SIG-M5 treated with dmso at 0.1 percent for 504 hours (cell line): ENCODE data around the gene AFDN.

ENCODE experiments used
- DNase-seq: peaks from one replicate; lab custom pipeline; 2025; ENCODE audit not compliant: unreplicated experiment; lab: John Stamatoyannopoulos, UW

The AFDN gene

DNA sequence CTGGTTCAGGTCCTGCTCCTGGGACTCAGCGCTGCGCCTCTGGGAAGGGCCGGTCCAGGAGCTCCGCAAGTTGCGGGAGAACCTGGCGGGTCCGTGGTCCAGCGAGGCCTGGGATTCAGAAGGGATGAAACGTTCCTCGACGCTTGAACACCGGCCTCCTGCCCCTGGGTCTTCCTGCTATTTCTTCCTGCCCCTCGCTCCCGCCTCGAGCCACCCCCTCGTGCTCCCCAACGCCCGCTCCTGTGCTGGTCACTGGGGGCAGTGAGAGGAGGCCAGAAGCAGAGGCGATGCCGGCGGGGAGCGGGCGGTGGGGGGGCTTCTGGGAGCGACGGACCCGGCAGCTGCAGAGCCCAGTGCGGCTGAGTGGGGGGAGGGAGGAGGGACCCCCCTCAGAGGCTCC is 150.0 kb downstream of the AFDN start:
- no peak for DNase-seq

DNA sequence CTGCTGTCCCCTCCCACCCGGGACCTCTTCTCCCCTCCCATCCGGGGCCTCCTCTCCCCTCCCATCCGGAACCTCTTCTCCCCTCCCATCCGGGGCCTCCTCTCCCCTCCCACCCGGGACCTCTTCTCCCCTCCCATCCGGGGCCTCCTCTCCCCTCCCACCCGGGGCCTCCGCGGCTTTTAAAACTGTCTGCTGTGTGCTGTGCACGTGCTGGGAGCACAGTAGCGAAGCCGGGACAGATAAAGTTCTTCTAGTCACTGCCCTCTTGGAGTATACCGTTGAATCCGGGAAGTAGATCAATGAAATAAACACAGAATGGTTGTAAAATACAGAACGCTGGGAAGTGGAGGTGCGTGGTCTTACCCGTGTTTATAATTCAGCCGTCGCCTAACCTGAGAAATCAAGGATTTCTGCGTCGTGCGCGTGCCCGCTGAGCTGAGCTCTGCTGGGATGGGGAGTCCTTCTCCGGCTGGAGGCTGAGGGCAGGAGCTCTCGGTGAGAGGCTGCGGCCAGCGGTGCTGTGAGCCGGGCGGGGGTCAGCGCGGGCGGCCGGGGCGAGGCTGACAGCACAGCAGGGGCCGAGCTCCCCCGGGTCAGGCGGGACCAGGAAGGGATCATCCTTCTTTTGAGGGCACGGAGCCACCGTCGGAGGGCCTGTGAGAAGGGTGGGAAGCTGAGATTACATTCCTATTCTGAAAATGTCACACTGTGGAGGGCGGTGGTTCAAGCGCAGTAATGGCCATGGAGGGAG is 151.2 kb downstream of the AFDN start:
- no peak for DNase-seq

DNA sequence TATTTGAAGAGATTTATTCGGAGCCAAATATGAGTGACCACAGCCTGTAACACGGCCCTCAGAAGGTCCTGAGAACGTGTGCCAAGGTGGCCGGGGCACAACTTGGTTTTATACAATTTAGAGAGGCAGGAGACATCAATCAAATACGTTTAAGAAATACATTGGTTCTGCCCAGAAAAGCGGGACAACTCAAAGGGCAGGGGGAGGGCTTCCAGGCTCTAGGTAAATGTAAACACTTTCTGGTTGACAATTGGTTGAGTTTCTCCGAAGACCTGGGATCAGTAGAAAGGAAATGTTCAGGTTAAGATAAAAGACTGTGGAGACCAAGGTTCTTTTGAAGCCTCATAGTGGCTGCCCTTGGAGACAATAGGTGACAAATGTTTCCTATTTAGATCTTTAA is 151.9 kb downstream of the AFDN start:
- DNase-seq = no peak

DNA sequence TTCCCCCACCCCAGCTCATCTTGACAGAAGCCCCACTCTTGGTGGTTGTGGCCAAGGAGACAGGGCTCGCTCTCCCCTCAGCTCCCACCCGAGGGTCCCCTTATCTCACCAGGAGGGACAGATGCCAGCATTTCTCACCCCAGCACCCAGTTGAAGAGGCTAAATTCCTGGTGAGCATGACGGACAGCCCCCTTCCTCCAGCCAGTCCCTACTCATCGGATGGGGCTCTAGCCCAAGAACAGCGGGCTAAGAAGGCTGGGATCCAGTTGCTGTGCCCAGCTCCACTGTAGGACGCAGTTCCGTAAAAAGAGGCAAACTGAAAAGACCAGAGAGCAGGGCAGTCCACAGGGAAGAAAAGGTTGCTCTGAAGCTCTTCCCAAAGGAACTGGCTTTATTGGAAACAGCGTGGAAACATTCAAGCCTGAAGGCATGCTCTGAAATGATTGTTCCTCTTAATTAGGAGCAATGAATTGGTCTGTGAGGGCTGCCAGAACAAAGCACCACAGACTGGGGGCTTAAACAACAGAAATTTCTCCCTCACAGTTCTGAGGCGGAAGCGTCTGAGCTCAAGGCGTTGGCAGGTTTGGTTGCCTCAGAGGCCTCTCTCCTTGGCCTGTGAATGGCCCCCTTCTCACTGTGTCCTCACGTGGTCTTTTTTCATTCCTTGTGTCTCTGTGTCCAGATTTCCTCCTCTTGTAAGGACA is 152.9 kb downstream of the AFDN start:
- no peak for DNase-seq

GRCh38 chr6:167980911-167981580 is 154.3 kb downstream of the AFDN start:
- no peak for DNase-seq

DNA sequence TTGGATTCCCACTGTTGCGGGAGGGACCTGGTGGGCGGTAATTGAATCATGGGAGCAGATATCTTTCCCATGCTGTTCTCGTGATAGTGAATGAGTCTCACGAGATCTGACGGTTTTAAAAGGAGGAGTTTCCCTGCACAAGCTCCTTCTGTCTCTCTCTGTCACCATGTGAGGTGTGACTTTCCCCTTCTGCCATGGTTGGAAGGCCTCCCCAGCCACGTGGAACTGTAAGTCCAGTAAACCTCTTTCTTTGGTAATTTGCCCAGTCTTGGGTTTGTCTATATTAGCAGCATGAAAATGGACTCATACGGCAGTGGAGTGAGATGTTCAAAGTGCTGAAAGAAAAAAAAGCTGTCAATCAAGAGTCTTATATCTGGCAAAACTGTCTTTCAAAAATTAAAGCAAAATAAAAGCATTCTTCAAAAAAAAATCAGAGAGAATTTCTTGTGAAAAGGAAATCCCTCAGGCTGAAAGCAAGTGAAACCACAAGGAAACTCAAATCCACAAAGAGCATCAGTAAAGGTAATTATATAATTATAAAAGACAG is 155.3 kb downstream of the AFDN start:
- no peak for DNase-seq

GRCh38 chr6:167984144-167984719 is 157.5 kb downstream of the AFDN start:
- DNase-seq = no peak

DNA sequence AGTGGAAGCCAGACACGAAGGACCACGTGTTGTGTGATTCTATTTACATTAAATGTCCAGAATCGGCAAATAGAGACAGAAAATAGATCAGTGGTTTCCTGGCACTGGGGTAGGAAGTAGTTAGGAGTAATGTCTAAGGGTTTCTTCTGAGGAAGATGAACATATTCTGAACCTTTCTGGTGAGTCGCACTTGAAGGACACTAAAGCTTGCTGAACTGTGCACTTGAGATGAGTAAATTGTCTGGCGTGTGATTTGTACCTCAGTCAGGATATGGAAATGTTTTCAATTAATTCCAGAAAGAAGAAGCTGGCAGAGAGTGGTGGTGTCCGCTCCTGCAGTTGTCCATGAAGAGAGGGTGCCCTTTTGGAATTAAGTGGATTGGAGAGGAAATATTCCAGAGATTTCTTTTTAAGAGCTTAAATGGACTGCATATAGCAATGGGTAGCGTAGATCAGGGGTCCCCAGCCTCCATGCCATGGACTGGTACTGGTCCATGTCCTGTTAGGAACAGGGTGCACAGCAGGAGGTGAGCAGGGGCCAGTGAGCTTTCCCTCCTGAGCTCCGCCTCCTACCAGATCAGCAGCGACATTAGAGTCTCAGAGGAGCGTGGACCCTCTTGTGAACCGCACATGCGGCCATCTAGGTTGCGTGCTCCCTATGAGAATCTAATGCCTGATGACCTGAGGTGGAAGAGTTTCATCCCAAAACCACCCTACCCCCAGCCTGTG is 158.3 kb downstream of the AFDN start:
- DNase-seq = no peak

DNA sequence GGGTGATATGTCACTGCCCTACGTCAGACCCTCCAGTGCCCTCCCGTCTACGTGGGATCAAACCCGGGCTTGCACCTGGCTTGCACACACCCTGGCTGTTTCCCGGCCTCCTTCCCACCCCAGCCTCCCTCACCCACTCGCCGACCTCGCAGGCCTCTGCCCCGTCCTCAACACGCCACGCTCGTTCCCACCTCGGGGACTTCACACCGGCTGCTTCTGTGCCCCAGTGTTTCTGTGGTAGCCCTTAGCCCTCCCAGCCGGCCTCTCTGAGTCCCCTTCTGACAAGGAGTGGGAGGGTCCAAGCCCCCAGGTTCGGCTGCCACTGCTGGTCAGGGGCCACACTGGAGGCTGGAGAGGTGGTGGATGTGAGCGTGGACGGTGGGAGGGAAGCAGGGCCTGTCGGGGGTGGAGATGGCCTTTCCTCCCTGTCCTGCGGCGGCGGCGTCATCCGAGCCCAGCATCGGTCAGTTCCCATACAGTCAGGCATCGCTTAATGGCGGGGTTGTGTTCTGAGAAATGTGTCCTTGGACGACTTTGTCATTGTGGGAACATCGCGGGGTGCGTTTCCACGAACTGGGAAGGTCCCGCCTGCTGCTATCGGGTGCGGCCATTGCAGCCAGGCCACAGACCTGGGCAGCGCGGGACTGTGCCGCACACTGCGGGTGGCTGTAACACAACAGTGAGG is 159.3 kb downstream of the AFDN start:
- DNase-seq = no peak

DNA sequence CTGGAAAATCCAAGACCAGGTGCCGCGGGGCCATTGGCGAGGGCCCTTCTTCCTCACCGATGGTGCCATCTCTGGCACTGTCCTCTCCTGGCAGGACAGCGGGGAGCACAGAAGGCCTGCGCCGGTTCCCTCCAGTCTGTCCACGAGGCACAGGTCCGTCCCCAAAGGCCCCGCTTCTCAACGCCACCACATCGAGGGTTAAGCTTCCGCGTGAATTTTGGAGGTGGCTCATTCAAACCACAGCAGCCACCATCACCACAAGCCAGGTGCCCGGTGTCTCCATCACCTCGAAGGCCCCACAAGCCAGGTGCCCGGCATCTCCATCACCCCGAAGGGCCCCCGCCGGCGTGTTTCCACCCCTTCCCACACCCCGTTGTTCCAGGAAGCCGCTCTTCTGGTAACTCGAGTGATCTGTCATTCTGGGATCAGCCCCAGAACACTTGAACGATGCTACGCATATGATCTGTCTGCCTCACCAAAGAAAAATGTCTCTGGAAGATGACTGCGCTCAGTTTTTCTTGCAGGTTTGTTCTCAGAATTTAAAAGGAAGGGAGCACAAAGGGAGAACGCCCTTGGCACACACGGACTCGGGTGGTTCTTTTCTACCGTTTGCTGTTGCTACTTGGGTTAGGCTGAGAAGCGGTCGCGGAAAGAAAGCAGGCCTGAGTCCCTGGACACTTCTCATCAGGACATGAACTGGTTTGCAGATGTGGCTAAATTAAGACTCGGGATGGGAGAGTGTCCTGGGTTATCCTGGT is 160.9 kb downstream of the AFDN start:
- DNase-seq = no peak

- no peak for DNase-seq
Observed at GRCh38 chr6:167988154-167988495, 161.4 kb downstream of the AFDN start.

- no peak for DNase-seq
Observed at GRCh38 chr6:167988945-167989841, 162.5 kb downstream of the AFDN start.

DNA sequence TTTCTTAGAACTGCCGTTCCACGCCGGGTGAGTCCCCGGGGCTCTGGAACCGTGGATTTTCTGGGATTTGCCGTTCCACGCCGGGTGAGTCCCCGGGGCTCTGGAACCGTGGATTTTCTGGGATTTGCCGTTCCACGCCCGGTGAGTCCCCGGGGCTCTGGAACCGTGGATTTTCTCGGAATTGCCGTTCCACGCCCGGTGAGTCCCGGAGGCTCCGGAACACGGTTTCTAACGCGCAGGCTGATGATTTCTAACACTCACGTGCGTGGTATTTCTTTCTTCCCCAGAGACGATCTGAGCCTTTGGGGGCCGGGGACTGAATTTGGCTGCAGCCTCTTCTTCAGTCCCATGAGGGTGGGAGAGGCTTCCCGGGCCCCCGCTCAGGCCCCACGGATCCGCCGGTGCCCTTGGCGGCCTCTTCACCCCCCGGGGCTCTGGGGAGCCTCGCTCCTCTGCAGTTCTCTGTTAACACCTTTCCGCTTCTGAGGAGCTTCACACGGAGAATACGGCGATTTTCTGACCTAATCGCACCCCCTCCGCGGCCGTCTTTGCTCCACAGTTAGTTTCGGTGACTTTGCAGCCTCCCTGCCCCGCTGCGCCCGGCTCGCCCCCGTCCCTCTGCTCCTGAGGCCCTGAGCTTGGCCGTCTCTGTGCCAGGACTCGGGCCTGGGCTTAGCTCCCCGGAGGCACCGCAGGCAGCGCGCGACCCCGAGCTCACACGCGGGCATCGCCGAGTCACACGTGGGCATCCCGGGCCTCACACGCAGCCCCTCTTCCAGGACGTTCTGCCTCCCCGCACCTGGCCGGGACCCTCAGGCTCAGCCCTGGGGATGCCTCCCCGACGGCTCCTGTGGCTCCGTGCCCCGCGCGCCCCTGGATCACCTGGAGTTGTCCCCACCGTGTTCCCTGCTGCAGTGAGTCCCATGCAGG is 163.6 kb downstream of the AFDN start:
- DNase-seq = no peak

- DNase-seq = no peak
Observed at GRCh38 chr6:167993169-167993568, 166.5 kb downstream of the AFDN start.

DNA sequence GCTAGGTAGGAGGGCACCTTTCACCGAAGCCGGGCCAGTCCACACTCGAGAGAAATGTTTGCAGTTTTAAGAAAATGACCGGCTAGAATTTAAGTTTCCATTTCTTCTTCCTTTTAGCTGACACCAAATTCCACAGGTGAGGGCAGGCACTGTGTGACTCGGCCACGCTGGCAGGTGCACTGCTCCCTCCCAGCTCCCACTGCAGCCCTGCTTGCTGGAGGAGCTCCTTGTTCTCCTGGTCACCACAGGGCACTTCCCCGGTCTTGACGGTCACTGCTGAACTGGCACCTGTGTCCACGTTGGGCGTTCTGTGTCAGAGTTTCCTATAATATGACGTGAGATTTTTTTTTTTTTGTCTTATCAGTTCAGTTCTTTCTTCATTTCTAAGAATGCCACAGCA is 167.1 kb downstream of the AFDN start:
- no peak for DNase-seq

DNA sequence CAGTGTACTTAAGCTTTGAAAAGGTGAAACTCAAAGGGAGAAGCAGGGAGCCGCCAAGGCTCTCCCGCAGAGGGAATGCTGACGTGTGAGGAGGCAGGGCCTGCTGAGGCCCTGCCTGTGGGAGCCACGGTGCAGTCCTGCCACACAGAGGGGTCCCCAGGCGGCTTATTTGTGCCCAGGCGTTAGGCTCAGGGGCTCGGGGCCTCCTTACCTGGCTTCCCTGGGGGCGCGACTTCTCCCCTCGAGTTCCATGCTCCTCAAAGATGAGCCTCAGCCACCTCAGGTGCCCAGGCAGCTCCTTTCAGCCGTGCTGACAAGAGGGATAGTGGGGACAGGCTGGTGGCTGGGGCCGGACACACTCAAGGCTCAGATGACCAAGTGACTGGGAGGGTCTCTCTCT is 168.6 kb downstream of the AFDN start:
- no peak for DNase-seq

GRCh38 chr6:167995731-167996151 is 169.0 kb downstream of the AFDN start:
- no peak for DNase-seq
